Urinary bladder (tissue), 4 donors: ENCODE results near the gene RAMP3. TPM values are rescaled to one million over a fixed set of nuclear protein-coding genes. Genes with fewer than 3 reads are reported as not detected.
"Not testable (repeated sequence)": the region's sequence is repeated elsewhere in the genome, so short reads cannot be mapped to it uniquely, and the experiment has no call there.

Source experiments
- DNase-seq: peaks from one replicate; pipeline ENCODE4 v3.0.0-alpha.2; 2015; ENCODE audit errors: extremely low spot score
- H3K27ac ChIP-seq: one replicate; pipeline ENCODE4 v1.5.1; 2013; ENCODE audit warnings: low read depth, mild to moderate bottlenecking, moderate library complexity
- H3K36me3 ChIP-seq: one replicate; pipeline ENCODE4 v1.6.1; 2013; ENCODE audit warnings: mild to moderate bottlenecking, moderate library complexity; ENCODE audit not compliant: insufficient read depth
- H3K4me1 ChIP-seq: one replicate; pipeline ENCODE4 v1.6.1; 2013; ENCODE audit warnings: mild to moderate bottlenecking, moderate library complexity; ENCODE audit not compliant: insufficient read depth
- H3K4me3 ChIP-seq: one replicate; pipeline ENCODE4 v1.5.1; 2013; ENCODE audit warnings: low read depth, low read length
- WGBS: extraction: QIAGEN DNeasy Blood & Tissue Kit; methylation state at CpG from one replicate; pipeline ENCODE4 v1.1.7; 2013; 5-methylcytosine and 5-hydroxymethylcytosine counted together
- polyA plus RNA-seq: library from polyadenylated mRNA; stranded (reverse); fragments of 200-250 nt; gene quantifications from one replicate; pipeline ENCODE4 v1.2.3, GENCODE V29; 2013
- total RNA-seq: library from RNA; depleted of rRNA; stranded (reverse); fragments of >200 nt; gene quantifications from one replicate; pipeline ENCODE4 v1.2.3, GENCODE V29; 2014
- donor health status: healthy with polysubstance abuse.
- donor health status: healthy.

Gene RAMP3
- total and polyA plus RNA-seq, 2 donors = 5.7 to 51.4 TPM

DNA sequence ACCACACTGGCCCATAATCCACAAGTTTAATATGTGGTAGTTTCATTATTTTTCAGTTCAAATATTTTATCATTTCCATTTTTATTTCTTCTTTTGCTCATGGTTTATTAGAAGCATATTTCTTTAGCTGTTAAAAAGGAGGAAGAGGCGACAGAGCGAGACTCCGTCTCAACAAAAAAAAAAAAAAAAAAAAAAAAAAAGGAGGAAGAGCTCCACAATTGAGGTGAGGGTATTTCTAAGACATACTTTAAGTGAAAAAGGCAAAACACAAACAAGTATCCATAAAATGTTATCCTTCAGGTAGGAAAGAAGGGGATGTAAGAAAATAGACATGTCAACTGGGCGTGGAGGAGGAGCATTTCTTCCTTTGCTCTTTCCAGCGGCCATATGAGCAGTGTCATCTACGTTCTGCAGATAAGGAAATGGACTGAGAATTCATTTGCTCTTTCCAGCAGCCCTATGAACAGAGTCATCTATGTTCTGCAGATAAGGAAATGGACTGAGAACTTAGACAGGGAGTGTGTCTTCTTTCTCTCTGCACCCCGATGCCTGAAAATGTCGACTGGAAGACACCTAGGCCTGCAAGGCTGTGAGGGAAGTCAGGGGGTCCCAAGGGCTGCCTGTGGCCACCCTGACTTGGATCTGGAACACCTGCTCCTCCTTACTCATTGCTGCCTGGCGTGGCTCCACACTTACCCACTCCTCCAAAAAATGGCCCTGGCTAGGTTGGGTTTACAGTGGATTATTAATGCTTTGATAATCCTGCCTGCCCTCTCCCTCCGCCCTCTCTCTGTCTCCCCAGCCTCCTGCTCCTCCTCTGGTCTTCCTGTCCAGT lies 18.9 kb upstream of the RAMP3 start:
- 64% methylated on average over 10 of the region's 10 CpGs for WGBS
- Histone ChIP-seq H3K4me3 (no peak overlapping the region), H3K27ac (no peak overlapping the region), H3K36me3 (no peaks in the 10 kb centered on the region), H3K4me1 (no peaks in the 10 kb centered on the region)
- DNase-seq = no peak

DNA sequence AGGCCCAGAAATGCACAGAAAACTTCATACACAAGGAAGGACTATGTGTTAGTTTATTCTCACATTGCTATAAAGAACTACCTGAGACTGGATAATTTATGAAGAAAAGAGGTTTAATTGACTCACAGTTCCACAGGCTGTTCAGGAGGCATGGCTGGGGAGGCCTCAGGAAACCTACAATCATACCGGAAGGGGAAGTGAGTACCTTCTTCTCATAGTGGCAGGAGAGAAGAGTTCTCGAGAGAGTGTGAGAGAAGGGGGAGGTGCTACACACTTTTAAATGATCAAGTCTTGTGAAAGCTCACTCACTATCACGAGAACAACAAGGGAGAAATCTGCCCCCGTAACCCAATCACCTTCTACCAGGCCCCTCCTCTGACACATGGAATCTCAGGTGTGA lies 16.8 kb upstream of the RAMP3 start:
- DNase-seq = no peak
- no peaks in the 10 kb centered on the region for H3K4me1 ChIP-seq
- no peak overlapping the region for H3K27ac ChIP-seq
- 73% methylated on average over 4 of the region's 4 CpGs for WGBS
- no peak overlapping the region for H3K4me3 ChIP-seq
- H3K36me3 ChIP-seq = no peaks in the 10 kb centered on the region

DNA sequence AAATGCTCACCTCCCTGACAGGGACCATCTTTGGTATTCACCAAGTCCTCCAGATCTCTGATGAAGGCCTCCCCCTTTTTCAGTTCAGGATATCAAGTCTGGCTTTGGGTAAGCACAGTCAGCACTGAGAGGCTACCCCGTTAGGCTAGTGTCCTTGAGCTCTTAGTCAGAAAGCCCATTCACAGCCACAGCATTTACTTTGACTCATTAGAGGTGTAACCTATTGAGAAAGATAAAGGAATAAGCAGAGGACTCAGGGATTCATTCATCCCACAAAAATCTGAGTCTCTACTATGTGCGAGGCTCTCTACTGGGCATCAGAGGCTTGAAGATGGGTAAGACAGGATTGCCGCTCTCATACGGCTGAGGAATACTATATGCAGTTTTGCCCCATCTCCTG lies 14.0 kb upstream of the RAMP3 start:
- Histone ChIP-seq H3K4me3 (no peak overlapping the region), H3K4me1 (no peaks in the 10 kb centered on the region), H3K36me3 (no peaks in the 10 kb centered on the region), H3K27ac (no peak overlapping the region)
- 92% methylated on average over 4 of the region's 4 CpGs for WGBS
- no peak for DNase-seq

DNA sequence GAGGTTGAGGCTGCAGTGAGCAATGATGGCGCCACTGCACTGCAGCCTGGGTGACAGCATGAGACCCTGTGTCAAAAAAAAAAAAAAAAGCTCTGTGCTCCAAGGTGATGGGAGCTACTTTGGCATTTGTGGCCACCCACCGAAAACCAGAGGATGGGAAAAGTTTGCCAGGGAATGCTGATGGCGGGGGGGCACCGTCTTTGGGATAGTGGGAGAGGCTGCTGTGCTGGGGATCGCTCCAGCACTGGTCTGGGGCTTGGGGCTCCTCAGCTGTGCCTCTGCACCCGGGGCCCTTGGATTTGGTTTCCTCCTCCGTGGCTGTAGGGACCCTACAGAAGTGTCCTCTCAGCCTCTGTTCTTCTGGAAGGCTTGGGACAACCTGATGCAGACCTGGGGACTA lies 11.7 kb upstream of the RAMP3 start:
- H3K4me1 ChIP-seq = no peaks in the 10 kb centered on the region
- WGBS = 86% methylated on average over 7 of the region's 7 CpGs
- no peak overlapping the region for H3K4me3 ChIP-seq
- H3K36me3 ChIP-seq = no peaks in the 10 kb centered on the region
- DNase-seq = no peak
- no peak overlapping the region for H3K27ac ChIP-seq

DNA sequence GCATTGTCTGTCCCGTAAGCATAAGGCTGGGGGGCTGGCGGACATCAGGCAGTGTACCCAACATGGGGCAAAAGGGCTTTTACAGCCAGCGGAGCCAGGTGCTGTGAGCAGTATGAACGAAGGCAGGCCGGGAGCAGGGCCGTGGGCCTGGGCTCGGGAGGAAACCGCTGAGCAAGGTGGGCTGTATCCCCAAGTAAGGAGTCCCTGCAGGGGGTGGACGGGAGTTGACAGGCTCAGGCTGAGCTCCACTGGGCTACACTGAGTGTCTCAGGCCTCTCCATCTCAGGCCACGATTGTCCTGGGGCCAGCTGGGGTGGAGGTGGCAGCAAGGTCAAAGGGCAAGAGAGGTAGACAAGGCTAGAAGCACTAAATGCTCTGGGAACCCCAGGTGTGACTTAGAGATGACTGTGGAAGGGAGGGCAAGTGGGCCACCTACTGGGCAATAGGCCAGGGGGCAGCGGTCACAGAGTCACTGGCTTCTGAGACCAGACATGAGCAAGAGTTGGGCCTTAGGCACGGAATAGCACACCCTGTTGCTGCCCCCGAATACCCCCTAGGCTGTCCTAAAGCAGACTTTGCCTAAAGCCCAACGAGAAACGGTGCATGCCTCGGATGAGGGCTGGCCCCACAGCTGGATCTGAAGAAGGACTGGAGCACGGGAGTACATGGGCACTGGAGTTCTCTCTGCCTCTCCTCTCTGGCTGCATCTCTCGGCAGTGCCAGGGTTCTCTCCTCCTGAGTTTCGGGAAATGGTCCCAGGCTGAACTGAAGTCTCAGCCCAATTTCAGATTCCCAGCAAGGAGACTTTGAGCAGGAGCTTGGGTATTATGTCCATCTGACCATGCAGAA lies 10.8 kb upstream of the RAMP3 start:
- H3K4me1 ChIP-seq = no peaks in the 10 kb centered on the region
- no peak for DNase-seq
- 78% methylated on average over 19 of the region's 19 CpGs for WGBS

DNA sequence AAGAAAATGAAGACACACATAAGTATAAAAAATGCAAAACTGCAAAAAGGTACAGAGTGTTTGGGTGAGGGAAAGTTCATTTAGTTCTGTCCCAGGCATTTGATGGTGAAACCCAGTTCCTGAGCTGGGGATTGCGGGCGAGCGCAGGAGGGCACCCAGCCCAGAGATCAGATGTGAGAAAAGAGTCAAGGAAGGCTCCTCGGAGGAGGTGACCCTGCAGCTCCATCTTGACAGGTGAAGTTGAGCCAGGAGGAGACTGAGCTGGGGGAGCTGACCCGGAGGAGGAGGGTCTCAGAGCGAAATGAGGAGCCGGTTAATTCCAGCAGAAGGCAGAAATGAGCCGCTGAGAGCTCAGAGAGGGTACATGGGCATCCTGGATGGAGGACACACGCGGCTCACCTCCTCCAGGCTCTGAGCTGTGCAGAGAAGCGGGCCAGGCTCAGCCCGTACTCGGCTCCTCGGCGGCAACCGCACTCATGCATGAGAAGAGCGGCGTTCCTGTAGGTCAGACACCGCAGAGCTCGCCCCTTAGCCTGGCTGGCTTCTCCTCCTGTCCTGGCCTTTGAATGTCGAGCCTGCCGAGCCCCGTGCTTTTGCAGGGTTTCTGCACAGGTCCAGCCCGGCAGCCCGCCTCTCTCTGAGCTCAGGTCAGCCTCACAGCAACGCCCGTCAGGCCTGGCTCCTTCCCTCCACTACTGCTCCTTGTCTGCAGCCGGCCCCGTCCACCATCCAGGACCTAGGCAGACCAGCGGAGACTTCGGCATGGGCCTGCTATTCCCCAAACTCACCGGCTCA lies 9.5 kb upstream of the RAMP3 start:
- WGBS = 57% methylated on average over 32 of the region's 32 CpGs
- no peaks in the 10 kb centered on the region for H3K36me3 ChIP-seq
- no peak overlapping the region for H3K4me3 ChIP-seq
- no peak for DNase-seq
- H3K27ac ChIP-seq = no peak overlapping the region
- no peaks in the 10 kb centered on the region for H3K4me1 ChIP-seq

More for the DNA sequence above, 10.8 kb upstream of the RAMP3 start:
- Histone ChIP-seq H3K36me3 (no peaks in the 10 kb centered on the region), H3K27ac (no peak overlapping the region), H3K4me3 (no peak overlapping the region)

DNA sequence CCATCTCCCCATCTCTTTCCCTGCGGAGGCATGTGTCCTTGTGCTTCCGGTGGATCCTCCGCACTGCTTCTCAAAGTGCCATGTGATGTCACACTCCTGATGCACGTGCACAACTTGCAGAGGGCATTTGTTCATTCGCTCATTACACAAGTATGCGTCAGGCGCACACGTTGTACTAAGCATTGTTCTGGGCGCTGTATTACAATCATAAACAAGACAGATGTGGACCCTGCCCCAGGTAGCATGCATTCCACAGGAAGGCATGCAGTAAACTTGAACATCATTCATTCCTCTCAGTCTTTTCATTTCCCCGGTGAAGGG lies 9.0 kb upstream of the RAMP3 start:
- Histone ChIP-seq H3K27ac (no peak overlapping the region), H3K4me3 (no peak overlapping the region), H3K4me1 (no peaks in the 10 kb centered on the region), H3K36me3 (no peaks in the 10 kb centered on the region)
- DNase-seq = no peak
- WGBS = 79% methylated on average over 10 of the region's 10 CpGs

DNA sequence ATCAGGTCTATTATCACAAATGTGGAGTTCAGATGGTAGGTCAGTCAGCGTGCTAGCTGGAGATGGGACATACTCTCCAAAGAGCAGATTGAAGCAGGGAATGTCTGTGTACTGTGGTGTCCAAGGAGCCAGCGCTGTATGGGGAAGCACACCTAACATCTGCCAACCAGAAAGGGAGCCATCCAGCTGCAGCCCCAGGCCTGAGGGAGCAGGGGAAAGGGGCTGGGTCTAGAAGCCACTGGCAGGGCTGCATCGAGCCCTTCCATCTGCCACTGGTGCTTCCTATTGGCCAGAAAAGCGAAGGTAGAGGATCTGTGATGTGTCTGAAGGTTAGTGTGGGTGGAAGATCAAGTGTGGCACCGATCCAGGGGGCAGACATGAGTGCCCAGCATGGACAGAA lies 8.0 kb upstream of the RAMP3 start:
- WGBS = 78% methylated on average over 5 of the region's 5 CpGs
- H3K4me3 ChIP-seq = no peak overlapping the region
- H3K4me1 ChIP-seq = no peaks in the 10 kb centered on the region
- H3K36me3 ChIP-seq = no peaks in the 10 kb centered on the region
- H3K27ac ChIP-seq = no peak overlapping the region
- DNase-seq = no peak

DNA sequence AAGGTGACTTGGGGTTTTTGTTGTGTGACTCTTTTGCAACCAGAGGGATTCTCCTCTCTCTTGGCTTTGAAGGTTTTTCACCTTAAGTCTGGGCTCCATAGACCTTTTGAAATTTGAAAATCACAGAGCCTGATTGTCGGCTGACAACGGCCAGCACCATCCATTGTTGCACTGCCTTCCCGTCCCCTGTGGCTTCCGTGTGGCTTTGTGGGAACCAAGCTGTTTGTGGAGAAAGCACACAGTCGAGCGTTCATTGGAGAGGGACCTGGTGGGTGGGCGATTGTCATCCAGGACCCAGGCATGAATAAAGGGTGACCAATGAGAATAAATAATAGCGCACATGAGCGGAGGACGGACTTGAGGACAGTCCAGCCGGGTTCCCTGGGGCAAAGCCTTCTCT lies 7.4 kb upstream of the RAMP3 start:
- H3K36me3 ChIP-seq = no peaks in the 10 kb centered on the region
- no peak overlapping the region for H3K27ac ChIP-seq
- H3K4me1 ChIP-seq = no peaks in the 10 kb centered on the region
- H3K4me3 ChIP-seq = no peak overlapping the region
- DNase-seq = no peak
- 83% methylated on average over 11 of the region's 11 CpGs for WGBS

DNA sequence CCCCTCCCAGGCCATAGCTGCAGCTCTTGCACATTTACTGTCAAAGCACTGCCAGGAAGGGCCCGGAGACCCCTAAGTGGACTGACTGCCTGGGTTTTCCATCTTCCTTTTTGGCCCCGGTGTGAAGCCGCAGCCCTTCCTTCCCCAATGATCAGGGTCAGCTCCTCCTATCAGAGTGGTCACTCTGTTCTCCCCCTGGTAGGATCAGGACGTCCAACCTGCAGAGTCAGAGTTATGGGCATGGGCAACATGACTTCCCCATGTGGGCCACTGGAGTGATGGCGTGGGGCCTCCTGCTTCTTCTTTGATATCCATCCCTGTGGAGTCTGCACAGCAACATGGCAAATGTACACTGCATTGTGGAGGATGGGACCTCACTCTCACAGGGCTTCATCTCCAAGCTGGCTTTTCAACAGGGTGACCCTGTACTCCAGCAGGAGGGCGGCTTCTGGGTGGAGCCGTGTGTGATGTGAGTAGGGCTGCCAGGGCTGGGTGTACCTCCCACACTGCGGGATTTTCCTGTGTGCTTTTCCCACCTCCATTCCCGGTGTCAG lies 6.4 kb upstream of the RAMP3 start:
- DNase-seq = no peak
- 76% methylated on average over 9 of the region's 9 CpGs for WGBS
- Histone ChIP-seq H3K4me3 (no peak overlapping the region), H3K27ac (no peak overlapping the region), H3K4me1 (no peaks in the 10 kb centered on the region), H3K36me3 (no peaks in the 10 kb centered on the region)

DNA sequence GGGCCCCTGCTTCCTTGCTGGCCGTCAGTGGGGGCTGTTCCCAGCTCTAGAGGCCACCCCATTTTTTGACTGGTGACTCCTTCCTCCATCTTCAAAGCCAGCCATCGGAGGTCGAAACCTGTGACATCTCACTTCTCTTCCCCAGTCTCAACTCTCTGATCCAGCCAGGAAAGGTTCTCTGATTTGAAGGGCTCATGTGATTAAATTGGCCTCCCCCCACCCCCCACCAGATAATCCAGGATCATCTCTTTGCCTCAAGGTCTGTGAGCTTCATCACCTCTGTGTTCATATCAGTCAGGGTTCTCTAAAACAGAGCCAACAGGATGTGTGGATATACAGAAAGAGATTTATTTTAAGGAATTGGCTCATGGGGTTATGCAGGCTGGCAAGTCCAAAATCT lies 5.6 kb upstream of the RAMP3 start:
- Histone ChIP-seq H3K4me1 (no peaks in the 10 kb centered on the region), H3K27ac (no peak overlapping the region), H3K4me3 (no peak overlapping the region), H3K36me3 (no peaks in the 10 kb centered on the region)
- no peak for DNase-seq
- WGBS = 62% methylated on average over 3 of the region's 3 CpGs

DNA sequence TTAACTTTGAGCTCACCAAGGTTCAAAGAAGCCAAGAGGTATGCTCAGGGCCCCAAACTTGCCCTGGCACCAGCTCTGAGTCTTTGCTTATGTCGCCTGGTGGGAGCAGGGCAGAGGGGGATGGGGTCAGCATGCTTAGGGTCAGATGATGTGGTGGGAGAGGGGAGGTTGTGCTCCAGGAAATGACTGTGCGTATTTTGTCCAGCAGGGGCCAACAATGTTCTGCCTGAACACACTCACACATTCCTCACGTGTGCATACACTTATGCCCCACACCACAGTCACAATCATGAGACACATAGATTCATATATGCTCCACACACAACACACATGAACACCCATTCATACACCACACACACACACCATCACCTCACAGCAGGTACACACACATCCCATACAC lies 4.4 kb upstream of the RAMP3 start:
- Histone ChIP-seq H3K36me3 (no peaks in the 10 kb centered on the region), H3K4me3 (no peak overlapping the region), H3K27ac (no peak overlapping the region), H3K4me1 (no peaks in the 10 kb centered on the region)
- no peak for DNase-seq
- WGBS = 43% methylated on average over 3 of the region's 3 CpGs

DNA sequence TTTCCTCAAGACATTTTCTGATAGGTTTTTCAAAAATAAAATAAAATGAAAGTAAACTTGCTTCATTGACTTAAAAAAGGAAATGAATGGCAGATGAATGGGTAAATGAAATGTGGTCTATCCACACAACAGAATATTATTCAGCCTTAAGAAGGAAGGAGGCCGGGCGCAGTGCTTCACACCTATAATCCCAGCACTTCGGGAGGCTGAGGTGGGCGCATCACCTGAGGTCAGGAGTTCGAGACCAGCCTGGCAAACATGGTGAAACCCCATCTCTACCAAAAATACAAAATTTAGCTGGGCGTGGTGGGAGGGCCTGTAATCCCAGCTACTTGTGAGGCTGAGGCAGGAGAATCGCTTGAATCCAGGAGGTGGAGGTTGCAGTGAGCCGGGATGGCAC lies 3.7 kb upstream of the RAMP3 start:
- H3K4me3 ChIP-seq, DNase-seq, H3K27ac ChIP-seq, H3K36me3 ChIP-seq, H3K4me1 ChIP-seq: not testable (repeated sequence)
- WGBS = 89% methylated on average over 8 of the region's 8 CpGs
